DMS114 treated with DMSO at 0.1 percent for 48 hours (cell line): Measurements from ENCODE around the gene TXNIP.

Experiments
- DNase-seq: peaks from one replicate; lab custom pipeline; 2025; ENCODE audit not compliant: unreplicated experiment; lab: John Stamatoyannopoulos, UW

Gene TXNIP

GRCh38 chr1:145946477-145946986 is 49.8 kb downstream of the TXNIP start:
- DNase-seq: no peak

GRCh38 chr1:145944532-145944931 is 51.8 kb downstream of the TXNIP start:
- no peak for DNase-seq

GRCh38 chr1:145942871-145943270 is 53.5 kb downstream of the TXNIP start:
- DNase-seq: no peak
